Lung (tissue), 12 donors: Measurements from ENCODE around the gene TMEM176A. TPM values are rescaled to one million over a fixed set of nuclear protein-coding genes. Genes with fewer than 3 reads are reported as not detected.

ENCODE experiments used
- ATAC-seq: fragments of 200-7000 bp; cut with Tn5 transposase; one replicate; pipeline ENCODE4 v1.9.1; 2020; ENCODE audit warnings: moderate number of reproducible peaks; ENCODE audit not compliant: insufficient read depth, low FRiP score
- DNase-seq, 3 donors: peaks; one replicate each; pipeline ENCODE4 v3.0.0-alpha.2; 2013 to 2017
- H3K27ac ChIP-seq, 2 donors: one replicate each; pipeline ENCODE4 v1.5.1; 2013; ENCODE audit warnings: mild to moderate bottlenecking in 2 of 2, moderate library complexity in 2 of 2, control low read depth in 1 of 2, inconsistent platforms in 1 of 2, low read depth in 1 of 2, low read length in 1 of 2
- H3K27me3 ChIP-seq, 3 donors: one replicate each; pipeline ENCODE4 v1.5.1; 2013; ENCODE audit warnings: low read length in 2 of 3; ENCODE audit not compliant: control insufficient read depth in 3 of 3, insufficient read depth in 3 of 3
- H3K36me3 ChIP-seq, 4 donors: one replicate each; pipeline ENCODE4 v1.5.1; 2013; ENCODE audit warnings: low read length in 4 of 4, mild to moderate bottlenecking in 1 of 4, moderate library complexity in 1 of 4; ENCODE audit not compliant: control insufficient read depth in 4 of 4, insufficient read depth in 4 of 4
- H3K4me1 ChIP-seq, 5 donors: one replicate each; pipeline ENCODE4 v1.5.1; 2013; ENCODE audit warnings: low read length in 5 of 5, mild to moderate bottlenecking in 2 of 5, moderate library complexity in 1 of 5; ENCODE audit not compliant: control insufficient read depth in 5 of 5, insufficient read depth in 5 of 5
- H3K4me3 ChIP-seq: one replicate; pipeline ENCODE4 v1.5.1; 2013; ENCODE audit warnings: mild to moderate bottlenecking, control low read depth, moderate library complexity
- H3K9ac ChIP-seq, 2 donors: one replicate each; pipeline ENCODE4 v1.5.1; 2013; ENCODE audit warnings: low read length in 2 of 2, control low read depth in 1 of 2; ENCODE audit not compliant: insufficient read depth in 1 of 2
- H3K9me3 ChIP-seq, 4 donors: one replicate each; pipeline ENCODE4 v1.5.1; 2013; ENCODE audit warnings: low read length in 3 of 4, mild to moderate bottlenecking in 1 of 4, moderate library complexity in 1 of 4; ENCODE audit not compliant: control insufficient read depth in 4 of 4, insufficient read depth in 3 of 4
- CTCF ChIP-seq: IDR thresholded peaks from 2 replicates; pipeline ENCODE4 v1.5.1; 2012; ENCODE audit warnings: mild to moderate bottlenecking; ENCODE audit errors: control extremely low read depth, extremely low read depth
- WGBS, 2 donors: extraction: QIAGEN DNeasy Blood & Tissue Kit; methylation state at CpG; one replicate each; pipeline ENCODE4 v1.1.7; 2013; 5-methylcytosine and 5-hydroxymethylcytosine counted together
- polyA plus RNA-seq, 2 donors: library from polyadenylated mRNA; stranded (reverse); fragments of 200-250 nt; gene quantifications; one replicate each; pipeline ENCODE4 v1.2.1, GENCODE V29; 2013
- total RNA-seq, 2 donors: library from RNA; depleted of rRNA in 1 of 2; stranded (reverse); fragments of >200 nt in 1 of 2; gene quantifications; one replicate each; pipeline ENCODE4 v1.2.1, GENCODE V29; 2014 to 2021
- donor health status: control.
- donor health status: control.
- donor health status: Bipolar disorder and iron deficiency.
- donor health status: healthy.
- donor health status: DM: yes; HTN: yes; CAD: no.

TMEM176A gene
- total and polyA plus RNA-seq, 4 donors, result 18.3 to 33.1 (median 23.3) TPM

- TF ChIP-seq CTCF, result no peak
- H3K4me3 ChIP-seq, result no peak overlapping the region
- peaks cover 0 to 5% (median 0%) of the 10 kb centered on the region in 5 donors for H3K4me1 ChIP-seq
- H3K36me3 ChIP-seq, result no peaks in the 10 kb centered on the region
- peaks cover 0 to 6% (median 5%) of the 10 kb centered on the region in 4 donors for H3K9me3 ChIP-seq
- no peak for ATAC-seq
- H3K27ac ChIP-seq, result no peak overlapping the region
- no peak for DNase-seq
- WGBS, 2 donors, result 51 to 78% methylated on average over 5 of the region's 5 CpGs
- H3K9ac ChIP-seq, result no peak overlapping the region
- no peaks in the 10 kb centered on the region for H3K27me3 ChIP-seq
Measured at GRCh38 chr7:150820148-150820547, 19.6 kb downstream of the TMEM176A start.

DNA sequence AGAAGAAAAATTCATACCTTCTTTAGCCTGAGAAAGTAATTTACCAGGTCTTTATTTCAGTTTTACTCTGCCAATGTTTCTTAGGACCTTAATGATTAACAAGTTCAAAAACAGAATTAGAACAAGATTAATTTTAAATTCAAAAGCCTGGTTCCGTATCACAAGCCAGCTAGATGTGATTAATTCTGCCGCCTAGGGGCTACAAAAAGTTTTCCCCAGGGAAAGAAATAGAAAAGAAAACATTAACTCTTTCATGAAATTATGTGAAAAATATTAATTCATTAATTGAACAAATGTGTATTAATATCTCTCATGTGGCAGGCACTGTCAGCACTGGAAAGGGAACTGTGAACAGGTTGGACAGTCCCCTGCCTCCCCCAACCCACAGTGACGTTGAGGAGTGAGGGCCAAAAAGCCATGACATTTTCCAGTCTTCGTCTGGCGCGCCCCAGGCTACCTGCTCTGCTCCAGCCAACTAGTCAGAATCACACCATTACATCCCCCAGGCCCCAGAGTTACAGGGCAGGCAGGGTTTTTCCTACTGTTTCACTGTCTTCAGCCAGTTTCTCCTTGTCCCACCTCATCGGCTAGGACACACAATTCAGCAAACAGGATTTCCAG is 20.1 kb downstream of the TMEM176A start:
- H3K4me3 ChIP-seq, result no peak overlapping the region
- peaks cover 0 to 6% (median 4%) of the 10 kb centered on the region in 4 donors for H3K9me3 ChIP-seq
- H3K36me3 ChIP-seq, result no peaks in the 10 kb centered on the region
- H3K27me3 ChIP-seq, result no peaks in the 10 kb centered on the region
- ATAC-seq (no peak), DNase-seq (no peak)
- H3K9ac ChIP-seq, result no peak overlapping the region
- H3K4me1 ChIP-seq, result peaks cover 0 to 5% (median 0%) of the 10 kb centered on the region in 5 donors
- no peak overlapping the region for H3K27ac ChIP-seq
- WGBS, 2 donors, result 86 to 92% methylated on average over 7 of the region's 7 CpGs
- no peak for TF ChIP-seq CTCF

- no peaks in the 10 kb centered on the region for H3K27me3 ChIP-seq
- 90 to 96% methylated on average over 8 of the region's 8 CpGs for WGBS, 2 donors
- TF ChIP-seq CTCF, result no peak
- H3K27ac ChIP-seq, result peak overlapping the region in 1 of 2 donors; percentile 54
- H3K4me3 ChIP-seq, result no peak overlapping the region
- DNase-seq, result no peak
- no peak overlapping the region for H3K9ac ChIP-seq
- H3K36me3 ChIP-seq, result no peaks in the 10 kb centered on the region
- peaks cover 0 to 6% (median 0%) of the 10 kb centered on the region in 4 donors for H3K9me3 ChIP-seq
- no peak for ATAC-seq
- peaks cover 0 to 5% (median 0%) of the 10 kb centered on the region in 5 donors for H3K4me1 ChIP-seq
Measured at GRCh38 chr7:150823043-150823442, 22.5 kb downstream of the TMEM176A start.
